HG03039 (cell line): ENCODE results near the gene ULK4.
"Not testable (repeated sequence)": the region's sequence is repeated elsewhere in the genome, so short reads cannot be mapped to it uniquely, and the experiment has no call there.

Experiments used
- ATAC-seq: cut with Tn5 transposase; IDR thresholded peaks from one replicate; pipeline ENCODE4 v1.9.1; 2021; ENCODE audit warnings: mild to moderate bottlenecking, moderate library complexity; ENCODE audit not compliant: unreplicated experiment

Gene ULK4

GRCh38 chr3:41960826-41961750 lies 815 bp downstream of the ULK4 start:
- ATAC-seq: peak; percentile 7

- no peak for ATAC-seq
Measured at GRCh38 chr3:41956574-41956973, 5.3 kb downstream of the ULK4 start.

- ATAC-seq: no peak
Measured at GRCh38 chr3:41955192-41955591, 6.7 kb downstream of the ULK4 start.

- no peak for ATAC-seq
Measured at GRCh38 chr3:41943311-41943843, 18.5 kb downstream of the ULK4 start.

- no peak for ATAC-seq
Measured at GRCh38 chr3:41940393-41940792, 21.5 kb downstream of the ULK4 start.

GRCh38 chr3:41936384-41936783 lies 25.5 kb downstream of the ULK4 start:
- no peak for ATAC-seq

- ATAC-seq: no peak
Measured at GRCh38 chr3:41933154-41933676, 28.7 kb downstream of the ULK4 start.

- no peak for ATAC-seq
Measured at GRCh38 chr3:41932464-41932863, 29.4 kb downstream of the ULK4 start.

GRCh38 chr3:41920406-41920965 lies 41.4 kb downstream of the ULK4 start:
- no peak for ATAC-seq

GRCh38 chr3:41915353-41915752 lies 46.5 kb downstream of the ULK4 start:
- ATAC-seq: no peak

GRCh38 chr3:41912280-41912679 lies 49.6 kb downstream of the ULK4 start:
- no peak for ATAC-seq

- ATAC-seq: no peak
Measured at GRCh38 chr3:41907330-41908073, 54.4 kb downstream of the ULK4 start.

- ATAC-seq: no peak
Measured at GRCh38 chr3:41900265-41900664, 61.6 kb downstream of the ULK4 start.

GRCh38 chr3:41898631-41899030 lies 63.3 kb downstream of the ULK4 start:
- ATAC-seq: no peak

- no peak for ATAC-seq
Measured at GRCh38 chr3:41893977-41894376, 67.9 kb downstream of the ULK4 start.

GRCh38 chr3:41888368-41889076 lies 73.4 kb downstream of the ULK4 start:
- no peak for ATAC-seq

- ATAC-seq: no peak
Measured at GRCh38 chr3:41882956-41883355, 78.9 kb downstream of the ULK4 start.

- no peak for ATAC-seq
Measured at GRCh38 chr3:41881233-41881821, 80.6 kb downstream of the ULK4 start.

- ATAC-seq: no peak
Measured at GRCh38 chr3:41880387-41880786, 81.5 kb downstream of the ULK4 start.

- not testable (repeated sequence) for ATAC-seq
Measured at GRCh38 chr3:41877741-41878140, 84.2 kb downstream of the ULK4 start.
